Neural progenitor cell (in vitro differentiated cells): Measurements from ENCODE around the gene S100A4.

Source experiments
- EZH2 ChIP-seq: fragments of 200-600 bp; sonication (generic); IDR thresholded peaks from 2 replicates; pipeline ENCODE4 v1.6.1; 2017; ENCODE audit warnings: antibody characterized with exemption, mild to moderate bottlenecking, moderate library complexity
- EZH2phosphoT487 ChIP-seq: fragments of 200-600 bp; sonication (generic); IDR thresholded peaks from 2 replicates; pipeline ENCODE4 v1.6.1; 2017; ENCODE audit warnings: antibody characterized with exemption
- TF ChIP-seq, protein P1 (sequence below): fragments of 200-600 bp; sonication (generic); IDR thresholded peaks from 2 replicates; pipeline ENCODE4 v1.5.1; 2017; ENCODE audit warnings: antibody characterized with exemption, mild to moderate bottlenecking

DNA sequence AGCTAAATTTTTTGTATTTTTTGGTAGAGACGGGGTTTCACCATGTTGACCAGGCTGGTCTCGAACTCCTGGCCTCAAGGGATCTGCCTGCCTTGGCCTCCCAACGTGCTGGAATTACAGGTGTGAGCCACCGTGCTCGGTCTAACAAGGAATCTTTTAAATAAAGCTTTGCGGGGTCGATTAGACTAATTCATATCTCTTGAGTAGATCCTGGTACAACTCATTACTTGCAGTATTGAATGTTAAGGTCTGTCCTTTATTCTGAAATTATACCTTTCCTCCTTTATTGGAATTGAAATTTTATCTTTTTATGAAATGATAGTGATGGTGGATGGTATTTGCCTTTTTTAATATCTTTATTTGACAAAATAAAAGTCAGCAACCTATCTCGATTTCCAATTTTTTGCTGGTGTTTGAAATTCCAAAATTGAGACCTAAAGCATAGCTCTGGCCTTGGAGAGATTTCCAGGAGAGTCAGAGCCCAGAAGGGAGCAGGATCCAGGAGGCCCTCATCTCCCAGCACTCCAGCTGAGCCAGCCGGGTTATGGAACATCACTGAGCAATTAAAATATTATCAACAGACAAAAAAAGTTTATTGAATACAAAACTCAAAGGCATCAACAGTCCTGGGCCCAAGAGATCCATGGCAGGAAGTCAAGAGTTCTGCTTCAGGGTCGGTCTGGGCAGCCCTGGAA lies 15.3 kb upstream of the S100A4 start:
- TF ChIP-seq, protein P1, sequence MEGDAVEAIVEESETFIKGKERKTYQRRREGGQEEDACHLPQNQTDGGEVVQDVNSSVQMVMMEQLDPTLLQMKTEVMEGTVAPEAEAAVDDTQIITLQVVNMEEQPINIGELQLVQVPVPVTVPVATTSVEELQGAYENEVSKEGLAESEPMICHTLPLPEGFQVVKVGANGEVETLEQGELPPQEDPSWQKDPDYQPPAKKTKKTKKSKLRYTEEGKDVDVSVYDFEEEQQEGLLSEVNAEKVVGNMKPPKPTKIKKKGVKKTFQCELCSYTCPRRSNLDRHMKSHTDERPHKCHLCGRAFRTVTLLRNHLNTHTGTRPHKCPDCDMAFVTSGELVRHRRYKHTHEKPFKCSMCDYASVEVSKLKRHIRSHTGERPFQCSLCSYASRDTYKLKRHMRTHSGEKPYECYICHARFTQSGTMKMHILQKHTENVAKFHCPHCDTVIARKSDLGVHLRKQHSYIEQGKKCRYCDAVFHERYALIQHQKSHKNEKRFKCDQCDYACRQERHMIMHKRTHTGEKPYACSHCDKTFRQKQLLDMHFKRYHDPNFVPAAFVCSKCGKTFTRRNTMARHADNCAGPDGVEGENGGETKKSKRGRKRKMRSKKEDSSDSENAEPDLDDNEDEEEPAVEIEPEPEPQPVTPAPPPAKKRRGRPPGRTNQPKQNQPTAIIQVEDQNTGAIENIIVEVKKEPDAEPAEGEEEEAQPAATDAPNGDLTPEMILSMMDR = no peak
- TF ChIP-seq EZH2 (no peak), EZH2phosphoT487 (no peak)
